ENCODE data around the gene SELENOI. TPM values are rescaled to one million over a fixed set of nuclear protein-coding genes. Genes with fewer than 3 reads are reported as not detected.

SELENOI gene
- total and polyA plus RNA-seq, 10 of the 15 experiments (the other 5 are each of a cell fraction or from before 2014, with no cell fraction given) = 5.2 to 31.4 (median 17.4) TPM

GRCh38 chr2:26346454-26347053 lies 611 bp downstream of the SELENOI start, which contains the start of gene ADGRF3:
ADGRF3 (minus strand) TSS chr2:26346789; CDS start chr2:26346234, 555 bp downstream.
- no peaks in the 10 kb centered on the region for H3K27me3 ChIP-seq (replicated peaks in 1 of 2; ENCODE audit: control insufficient read depth in 2 of 2, insufficient read depth in 2 of 2, low read length in 1 of 2)
- H3K4me3 ChIP-seq = peak within 1 kb of the TSS; percentile 97
- H3K9ac ChIP-seq (ENCODE audit: control insufficient read depth, insufficient read depth, low read length) = peak within 1 kb of the TSS; percentile 89
- ChIA-PET CTCF (interaction anchor here (0.7 to 1.6 kb wide), 4 partner anchors 9 to 103 kb away, joined by 3 to 5 read pairs (median 4); partner anchors contain the start of genes HADHA and HADHB), POLR2A (interaction anchor here (0.5 to 3.8 kb wide), 7 partner anchors 12 to 313 kb away, joined by 3 to 35 read pairs (median 4); partner anchors contain the start of genes HADHA, HADHB and RAB10), SMC1A (ENCODE audit: uncharacterized antibody, unreplicated experiment) (interaction anchor here (1.0 to 2.4 kb wide), 6 partner anchors 11 to 101 kb away, joined by 3 to 10 read pairs (median 4); no protein-coding TSS in a partner anchor), RAD21 (ENCODE audit: unreplicated experiment) (interaction anchor here (0.5 to 1.7 kb wide), 4 partner anchors 102 to 261 kb away, joined by 3 to 12 read pairs (median 3); partner anchors contain the start of genes HADHA and HADHB)
- H4K20me1 ChIP-seq (ENCODE audit: control insufficient read depth, insufficient read depth) = no peaks in the 10 kb centered on the region
- H3K36me3 ChIP-seq (ENCODE audit: control insufficient read depth in 2 of 2, insufficient read depth in 2 of 2, low read length in 1 of 2) = no peaks in the 10 kb centered on the region
- H3K79me2 ChIP-seq (ENCODE audit: control insufficient read depth, insufficient read depth, low read length) = peaks cover 74% of the 10 kb centered on the region
- TSS peak; percentile 78 for BruUV-seq (replicated peaks)
- H3K27ac ChIP-seq (ENCODE audit: control insufficient read depth, insufficient read depth) = peak within 1 kb of the TSS; percentile 89
- in situ Hi-C loops (cut with MboI) = no loop called here
- 1% methylated on average over 28 of the region's 28 CpGs for WGBS (ENCODE audit: insufficient coverage, insufficient replicate concordance, low lambda C conversion rate, missing lambda C conversion rate)
- peak within 1 kb of the TSS; percentile 80 for H3K4me2 ChIP-seq (ENCODE audit: control insufficient read depth, insufficient read depth)
- intact Hi-C loops (cut with micrococcal nuclease; ENCODE audit: unreplicated experiment) = no loop called here
- H3K4me1 ChIP-seq (ENCODE audit: control insufficient read depth, insufficient read depth, low read length) = peaks cover 12% of the 10 kb centered on the region
- ATAC-seq (peak; percentile 49), FAIRE-seq (no peak), DNase-seq (ENCODE audit: low read depth, low spot score) (peak; percentile 19)
- peak within 1 kb of the TSS; percentile 94 for H2AFZ ChIP-seq (ENCODE audit: control insufficient read depth, low read depth, low read length)
- H3K9me3 ChIP-seq (replicated peaks; ENCODE audit: control insufficient read depth, insufficient read depth, low read length) = no peaks in the 10 kb centered on the region
- TF ChIP-seq HDAC2 (IDR thresholded peaks at IDR 0.05) = no peak
- TF ChIP-seq RUNX3 (IDR thresholded peaks at IDR 0.05; ENCODE audit: low read length) = peak; percentile 20; the same call in 1 of the 2 replicates
- TF ChIP-seq MTA3 (IDR thresholded peaks at IDR 0.05; ENCODE audit: borderline replicate concordance, low read length) = peak; percentile 24; the same call in 1 of the 2 replicates
- TF ChIP-seq NR2C1 (IDR thresholded peaks at IDR 0.05) = no peak
- no peak for TF ChIP-seq ZBTB4 (CRISPR knock-in tag; IDR thresholded peaks at IDR 0.05)
- TF ChIP-seq EGR1 (IDR thresholded peaks at IDR 0.05; ENCODE audit: borderline replicate concordance in 1 of 2, low read depth in 2 of 2, low read length in 2 of 2) = no peak
- no peak for TF ChIP-seq SKIL (IDR thresholded peaks at IDR 0.05; ENCODE audit: low read depth, poor library complexity, severe bottlenecking)
- no peak for TF ChIP-seq KLF5 (IDR thresholded peaks at IDR 0.05; ENCODE audit: partially characterized antibody)
- 0 out of 2 replicates have a peak, but pooled peaks have one; percentile 20 for TF ChIP-seq IRF4 (IDR thresholded peaks at IDR 0.05; ENCODE audit: low read depth, low read length)
- TF ChIP-seq YBX1 (IDR thresholded peaks at IDR 0.05) = no peak
- TF ChIP-seq NR2F1 (conservative IDR thresholded peaks at IDR 0.05) = no peak
- peak; percentile 37; the same call in 1 of the 2 replicates for TF ChIP-seq GABPA (IDR thresholded peaks at IDR 0.05; ENCODE audit: low read depth)
- no peak for TF ChIP-seq ZNF687 (IDR thresholded peaks at IDR 0.05)
- TF ChIP-seq NRF1 (conservative IDR thresholded peaks at IDR 0.05; ENCODE audit: low read depth, low read length) = no peak
- no peak for TF ChIP-seq NFXL1 (IDR thresholded peaks at IDR 0.05; ENCODE audit: borderline replicate concordance)
